Neural cell (in vitro differentiated cells): ENCODE measurements around the gene KRT6C.
"Not testable (repeated sequence)": the region's sequence is repeated elsewhere in the genome, so short reads cannot be mapped to it uniquely, and the experiment has no call there.

Experiments used
- EP300 ChIP-seq: fragments of 450-650 bp; conservative IDR thresholded peaks from 2 replicates; pipeline ENCODE4 v1.6.1; 2014; ENCODE audit warnings: antibody characterized with exemption, mild to moderate bottlenecking, moderate library complexity; ENCODE audit not compliant: poor library complexity, severe bottlenecking
- SMC3 ChIP-seq: fragments of 450-650 bp; conservative IDR thresholded peaks from 2 replicates; pipeline ENCODE4 v1.6.1; 2014; ENCODE audit warnings: antibody characterized with exemption, mild to moderate bottlenecking, moderate library complexity; ENCODE audit not compliant: poor library complexity
- TF ChIP-seq, protein P1 (sequence below): fragments of 450-650 bp; IDR thresholded peaks from 2 replicates; pipeline ENCODE4 v1.5.1; 2014; ENCODE audit warnings: antibody characterized with exemption, mild to moderate bottlenecking, moderate library complexity; ENCODE audit not compliant: poor library complexity, severe bottlenecking
- TF ChIP-seq, protein P2 (sequence below): IDR thresholded peaks from 2 replicates; pipeline ENCODE4 v1.6.1; 2012; ENCODE audit warnings: borderline replicate concordance

DNA sequence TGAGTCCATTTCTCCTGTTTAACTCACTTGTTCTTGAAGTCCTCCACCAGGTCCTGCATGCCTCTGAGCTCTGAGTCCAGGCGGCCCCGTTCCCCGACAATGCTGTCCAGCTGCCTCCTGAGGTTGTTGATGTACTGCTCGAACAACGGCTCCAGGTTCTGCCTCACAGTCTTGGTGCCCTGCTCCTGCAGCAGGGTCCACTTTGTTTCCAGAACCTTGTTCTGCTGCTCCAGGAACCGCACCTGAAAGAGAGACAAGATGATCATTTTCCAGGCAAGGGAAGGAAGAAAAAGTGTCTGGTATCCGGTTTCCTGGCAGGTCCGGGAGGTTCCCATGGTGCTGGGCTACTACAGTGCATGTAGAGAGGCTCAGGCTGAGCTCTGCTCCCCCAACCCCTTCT is 17.9 kb upstream of the KRT6C start:
- TF ChIP-seq, protein P1, sequence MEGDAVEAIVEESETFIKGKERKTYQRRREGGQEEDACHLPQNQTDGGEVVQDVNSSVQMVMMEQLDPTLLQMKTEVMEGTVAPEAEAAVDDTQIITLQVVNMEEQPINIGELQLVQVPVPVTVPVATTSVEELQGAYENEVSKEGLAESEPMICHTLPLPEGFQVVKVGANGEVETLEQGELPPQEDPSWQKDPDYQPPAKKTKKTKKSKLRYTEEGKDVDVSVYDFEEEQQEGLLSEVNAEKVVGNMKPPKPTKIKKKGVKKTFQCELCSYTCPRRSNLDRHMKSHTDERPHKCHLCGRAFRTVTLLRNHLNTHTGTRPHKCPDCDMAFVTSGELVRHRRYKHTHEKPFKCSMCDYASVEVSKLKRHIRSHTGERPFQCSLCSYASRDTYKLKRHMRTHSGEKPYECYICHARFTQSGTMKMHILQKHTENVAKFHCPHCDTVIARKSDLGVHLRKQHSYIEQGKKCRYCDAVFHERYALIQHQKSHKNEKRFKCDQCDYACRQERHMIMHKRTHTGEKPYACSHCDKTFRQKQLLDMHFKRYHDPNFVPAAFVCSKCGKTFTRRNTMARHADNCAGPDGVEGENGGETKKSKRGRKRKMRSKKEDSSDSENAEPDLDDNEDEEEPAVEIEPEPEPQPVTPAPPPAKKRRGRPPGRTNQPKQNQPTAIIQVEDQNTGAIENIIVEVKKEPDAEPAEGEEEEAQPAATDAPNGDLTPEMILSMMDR, result not testable (repeated sequence)
- TF ChIP-seq, protein P2, sequence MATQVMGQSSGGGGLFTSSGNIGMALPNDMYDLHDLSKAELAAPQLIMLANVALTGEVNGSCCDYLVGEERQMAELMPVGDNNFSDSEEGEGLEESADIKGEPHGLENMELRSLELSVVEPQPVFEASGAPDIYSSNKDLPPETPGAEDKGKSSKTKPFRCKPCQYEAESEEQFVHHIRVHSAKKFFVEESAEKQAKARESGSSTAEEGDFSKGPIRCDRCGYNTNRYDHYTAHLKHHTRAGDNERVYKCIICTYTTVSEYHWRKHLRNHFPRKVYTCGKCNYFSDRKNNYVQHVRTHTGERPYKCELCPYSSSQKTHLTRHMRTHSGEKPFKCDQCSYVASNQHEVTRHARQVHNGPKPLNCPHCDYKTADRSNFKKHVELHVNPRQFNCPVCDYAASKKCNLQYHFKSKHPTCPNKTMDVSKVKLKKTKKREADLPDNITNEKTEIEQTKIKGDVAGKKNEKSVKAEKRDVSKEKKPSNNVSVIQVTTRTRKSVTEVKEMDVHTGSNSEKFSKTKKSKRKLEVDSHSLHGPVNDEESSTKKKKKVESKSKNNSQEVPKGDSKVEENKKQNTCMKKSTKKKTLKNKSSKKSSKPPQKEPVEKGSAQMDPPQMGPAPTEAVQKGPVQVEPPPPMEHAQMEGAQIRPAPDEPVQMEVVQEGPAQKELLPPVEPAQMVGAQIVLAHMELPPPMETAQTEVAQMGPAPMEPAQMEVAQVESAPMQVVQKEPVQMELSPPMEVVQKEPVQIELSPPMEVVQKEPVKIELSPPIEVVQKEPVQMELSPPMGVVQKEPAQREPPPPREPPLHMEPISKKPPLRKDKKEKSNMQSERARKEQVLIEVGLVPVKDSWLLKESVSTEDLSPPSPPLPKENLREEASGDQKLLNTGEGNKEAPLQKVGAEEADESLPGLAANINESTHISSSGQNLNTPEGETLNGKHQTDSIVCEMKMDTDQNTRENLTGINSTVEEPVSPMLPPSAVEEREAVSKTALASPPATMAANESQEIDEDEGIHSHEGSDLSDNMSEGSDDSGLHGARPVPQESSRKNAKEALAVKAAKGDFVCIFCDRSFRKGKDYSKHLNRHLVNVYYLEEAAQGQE, result not testable (repeated sequence)
- TF ChIP-seq EP300, SMC3: not testable (repeated sequence)
